Smooth muscle cell (in vitro differentiated cells): Measurements from ENCODE around the gene GALT. TPM values are rescaled to one million over a fixed set of nuclear protein-coding genes. Genes with fewer than 3 reads are reported as not detected.
A peak's percentile ranks its signal among the peaks of the same experiment; 100 is the strongest.

Experiments
- DNase-seq: peaks from one replicate; lab custom pipeline; 2025; ENCODE audit not compliant: unreplicated experiment; lab: John Stamatoyannopoulos, UW
- H2AFZ ChIP-seq: fragments of 200-600 bp; sonication (generic); 2 replicates; pipeline ENCODE4 v1.6.0; 2016; ENCODE audit warnings: antibody characterized with exemption, low read depth, mild to moderate bottlenecking
- H3F3A ChIP-seq: fragments of 200-600 bp; sonication (generic); 2 replicates; pipeline ENCODE4 v1.6.0; 2017; ENCODE audit warnings: antibody characterized with exemption, low read depth
- H3K27ac ChIP-seq: fragments of 200-600 bp; sonication (generic); 2 replicates; pipeline ENCODE4 v1.5.1; 2016; ENCODE audit warnings: low read depth, mild to moderate bottlenecking
- H3K27me3 ChIP-seq: fragments of 200-600 bp; sonication (generic); 2 replicates; pipeline ENCODE4 v1.6.1; 2016; ENCODE audit warnings: low read depth, mild to moderate bottlenecking
- H3K36me3 ChIP-seq: fragments of 200-600 bp; sonication (generic); 2 replicates; pipeline ENCODE4 v1.5.1; 2016; ENCODE audit warnings: low read depth
- H3K4me1 ChIP-seq: fragments of 200-600 bp; sonication (generic); 2 replicates; pipeline ENCODE4 v1.5.1; 2016; ENCODE audit warnings: low read depth
- H3K4me2 ChIP-seq: fragments of 200-600 bp; sonication (generic); 2 replicates; pipeline ENCODE4 v1.6.0; 2016; ENCODE audit warnings: mild to moderate bottlenecking
- H3K4me3 ChIP-seq: fragments of 200-600 bp; sonication (generic); 2 replicates; pipeline ENCODE4 v1.5.1; 2016; ENCODE audit warnings: mild to moderate bottlenecking
- H3K79me2 ChIP-seq: fragments of 200-600 bp; sonication (generic); 2 replicates; pipeline ENCODE4 v1.6.0; 2016; ENCODE audit warnings: low read depth, mild to moderate bottlenecking
- H3K9ac ChIP-seq: fragments of 200-600 bp; sonication (generic); 2 replicates; pipeline ENCODE4 v1.6.0; 2016; ENCODE audit warnings: low read depth
- H3K9me3 ChIP-seq: fragments of 200-600 bp; sonication (generic); replicated peaks from 2 replicates; pipeline ENCODE4 v1.5.1; 2016; ENCODE audit warnings: low read depth
- H4K20me1 ChIP-seq: fragments of 200-600 bp; sonication (generic); 2 replicates; pipeline ENCODE4 v1.6.0; 2016; ENCODE audit warnings: low read depth
- WGBS: methylation state at CpG from one replicate; pipeline ENCODE4 v1.1.7; 2016; ENCODE audit warnings: low lambda C conversion rate; 5-methylcytosine and 5-hydroxymethylcytosine counted together
- polyA plus RNA-seq: library from polyadenylated mRNA; unstranded; fragments of >200 nt; fragmentation: Nextera tagmentation; extraction: Ambion mirVana; gene quantifications from 2 replicates; pipeline ENCODE4 v1.2.1, GENCODE V29; 2016
- total RNA-seq: library from RNA; depleted of rRNA; stranded (reverse); fragments of >200 nt; gene quantifications from 2 replicates; pipeline ENCODE4 v1.2.3, GENCODE V29; 2014
- TF ChIP-seq, protein P1 (sequence below): fragments of 200-600 bp; sonication (generic); IDR thresholded peaks from 2 replicates; pipeline ENCODE4 v1.5.1; 2017; ENCODE audit warnings: borderline replicate concordance, mild to moderate bottlenecking, antibody characterized with exemption; ENCODE audit not compliant: insufficient read depth, poor library complexity, severe bottlenecking

GALT gene
- total and polyA plus RNA-seq, 2 experiments from 2014 or later, result 32.9 to 46.4 TPM

DNA sequence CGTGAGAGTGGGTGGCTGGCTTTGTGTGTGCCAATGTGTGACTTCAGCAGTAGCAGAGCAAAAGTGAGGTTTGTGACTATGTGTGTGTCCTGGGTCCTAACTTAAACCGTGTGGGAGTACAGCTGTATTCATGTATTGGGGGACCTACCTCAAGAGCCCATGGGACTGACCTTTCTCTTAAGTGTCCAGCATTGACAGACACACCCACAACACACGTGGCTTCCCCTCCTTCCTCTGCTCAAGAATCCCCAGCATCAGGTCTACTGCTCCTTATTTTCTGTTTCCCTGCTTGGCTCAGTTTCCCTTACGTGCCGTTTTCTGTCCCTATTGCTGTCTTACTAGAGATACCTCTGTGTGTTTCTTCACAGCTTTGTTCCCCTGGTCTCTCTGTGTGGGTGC is 6.1 kb downstream of the GALT start:
- H3K9ac ChIP-seq, result peak overlapping the region; percentile 76
- H3K27me3 ChIP-seq, result no peaks in the 10 kb centered on the region
- no peak for DNase-seq
- 50% methylated on average over 5 of the region's 5 CpGs for WGBS
- peaks cover 17% of the 10 kb centered on the region for H3F3A ChIP-seq
- peak overlapping the region; percentile 79 for H3K27ac ChIP-seq
- H3K36me3 ChIP-seq, result no peaks in the 10 kb centered on the region
- TF ChIP-seq, protein P1, sequence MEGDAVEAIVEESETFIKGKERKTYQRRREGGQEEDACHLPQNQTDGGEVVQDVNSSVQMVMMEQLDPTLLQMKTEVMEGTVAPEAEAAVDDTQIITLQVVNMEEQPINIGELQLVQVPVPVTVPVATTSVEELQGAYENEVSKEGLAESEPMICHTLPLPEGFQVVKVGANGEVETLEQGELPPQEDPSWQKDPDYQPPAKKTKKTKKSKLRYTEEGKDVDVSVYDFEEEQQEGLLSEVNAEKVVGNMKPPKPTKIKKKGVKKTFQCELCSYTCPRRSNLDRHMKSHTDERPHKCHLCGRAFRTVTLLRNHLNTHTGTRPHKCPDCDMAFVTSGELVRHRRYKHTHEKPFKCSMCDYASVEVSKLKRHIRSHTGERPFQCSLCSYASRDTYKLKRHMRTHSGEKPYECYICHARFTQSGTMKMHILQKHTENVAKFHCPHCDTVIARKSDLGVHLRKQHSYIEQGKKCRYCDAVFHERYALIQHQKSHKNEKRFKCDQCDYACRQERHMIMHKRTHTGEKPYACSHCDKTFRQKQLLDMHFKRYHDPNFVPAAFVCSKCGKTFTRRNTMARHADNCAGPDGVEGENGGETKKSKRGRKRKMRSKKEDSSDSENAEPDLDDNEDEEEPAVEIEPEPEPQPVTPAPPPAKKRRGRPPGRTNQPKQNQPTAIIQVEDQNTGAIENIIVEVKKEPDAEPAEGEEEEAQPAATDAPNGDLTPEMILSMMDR, result no peak
- H2AFZ ChIP-seq, result no peak overlapping the region
- peaks cover 16% of the 10 kb centered on the region for H3K79me2 ChIP-seq
- no peaks in the 10 kb centered on the region for H4K20me1 ChIP-seq
- no peaks in the 10 kb centered on the region for H3K9me3 ChIP-seq
- H3K4me2 ChIP-seq, result peak overlapping the region; percentile 86
- H3K4me3 ChIP-seq, result peak overlapping the region; percentile 48
- peaks cover 22% of the 10 kb centered on the region for H3K4me1 ChIP-seq

DNA sequence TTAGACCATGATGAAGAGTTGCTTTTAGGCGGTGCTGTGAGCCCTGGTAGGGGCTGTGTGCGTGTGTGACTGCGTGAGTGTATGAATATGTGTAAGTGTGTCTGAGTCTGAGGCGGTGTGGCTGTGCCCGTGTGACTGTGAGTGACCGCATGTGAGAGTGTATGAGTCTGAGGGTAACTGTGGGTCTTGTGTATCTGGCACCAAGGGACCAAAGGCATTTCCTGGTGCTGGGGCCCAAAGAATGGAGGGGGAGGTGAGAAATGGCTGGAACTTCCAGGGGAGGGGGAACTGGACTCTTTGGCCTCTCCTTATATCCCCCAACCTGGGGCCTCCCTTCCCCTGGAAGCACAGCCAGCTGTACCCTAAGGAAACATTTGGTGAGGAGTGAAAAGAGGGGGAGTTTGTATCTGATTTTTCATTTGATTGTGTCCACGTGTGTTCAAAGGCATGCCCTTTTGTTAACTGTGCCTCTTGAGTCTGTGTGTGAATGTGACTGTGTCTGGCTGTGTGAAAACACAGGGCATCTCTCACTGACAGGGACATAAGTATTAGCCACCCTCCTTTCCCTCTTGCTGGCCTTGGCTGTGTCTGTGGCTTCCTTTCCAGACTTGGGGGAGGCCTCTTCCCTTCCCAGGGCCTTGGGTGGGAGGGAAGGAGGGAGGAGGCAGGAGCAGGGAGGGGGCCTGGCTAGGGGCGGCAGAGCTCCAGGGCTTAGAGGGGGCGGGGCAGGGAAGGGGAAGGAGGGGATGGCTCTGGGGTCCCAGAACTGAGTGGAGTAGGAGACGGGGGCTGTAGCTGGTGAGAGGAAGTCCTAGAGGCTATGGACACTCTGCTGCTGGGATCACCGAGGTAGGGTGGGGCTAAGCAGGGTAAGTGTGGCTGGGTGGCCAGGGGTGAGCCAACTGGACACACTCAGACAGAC is 6.9 kb downstream of the GALT start:
- H3K79me2 ChIP-seq, result peaks cover 8% of the 10 kb centered on the region
- no peak for DNase-seq
- no peaks in the 10 kb centered on the region for H3K36me3 ChIP-seq
- H3F3A ChIP-seq, result peaks cover 17% of the 10 kb centered on the region
- peak overlapping the region; percentile 79 for H3K27ac ChIP-seq
- TF ChIP-seq, protein P1, result no peak
- H4K20me1 ChIP-seq, result no peaks in the 10 kb centered on the region
- H2AFZ ChIP-seq, result no peak overlapping the region
- peak overlapping the region; percentile 48 for H3K4me3 ChIP-seq
- no peaks in the 10 kb centered on the region for H3K27me3 ChIP-seq
- H3K9ac ChIP-seq, result peak overlapping the region; percentile 76
- WGBS, result 22% methylated on average over 9 of the region's 11 CpGs
- H3K4me1 ChIP-seq, result peaks cover 19% of the 10 kb centered on the region
- no peaks in the 10 kb centered on the region for H3K9me3 ChIP-seq
- peak overlapping the region; percentile 86 for H3K4me2 ChIP-seq

DNA sequence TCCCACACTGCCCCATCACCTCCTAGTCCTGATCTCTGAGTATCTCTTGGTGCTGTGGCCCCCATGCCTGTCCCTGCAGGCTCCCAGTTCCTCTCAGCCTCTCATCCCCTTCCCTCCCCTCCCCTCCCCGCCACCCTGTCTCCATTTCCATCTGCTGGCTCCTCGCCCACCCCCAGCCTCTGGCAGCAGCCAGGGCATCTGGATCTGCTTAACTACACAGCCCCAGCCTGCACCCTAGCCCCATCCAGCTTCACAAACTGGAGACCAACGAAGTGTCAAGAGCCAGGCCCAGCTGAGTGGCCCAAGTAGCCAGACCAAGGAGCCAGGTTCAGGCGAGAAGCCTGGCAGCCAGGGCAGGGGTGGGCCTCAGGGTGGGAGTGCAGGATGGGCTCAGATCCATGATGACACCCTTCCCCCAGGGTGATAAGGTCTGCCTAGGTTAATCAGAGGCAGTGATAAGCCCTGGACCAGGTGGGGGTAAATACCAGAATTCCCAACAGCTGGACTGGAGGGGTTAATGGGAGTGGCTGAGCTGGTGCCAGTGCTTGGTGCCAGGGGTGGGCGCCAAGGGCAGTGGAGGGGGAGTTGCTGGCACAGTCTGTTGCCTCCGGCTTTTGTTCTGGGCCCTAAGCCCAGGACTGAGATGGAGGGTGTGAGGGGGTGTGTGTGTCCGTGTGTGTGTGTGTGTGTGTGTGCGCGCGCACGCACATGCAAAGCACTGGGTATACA is 8.0 kb downstream of the GALT start:
- peaks cover 19% of the 10 kb centered on the region for H3K4me1 ChIP-seq
- no peaks in the 10 kb centered on the region for H3K9me3 ChIP-seq
- no peak for DNase-seq
- H3K27me3 ChIP-seq, result no peaks in the 10 kb centered on the region
- H3K36me3 ChIP-seq, result no peaks in the 10 kb centered on the region
- WGBS, result 80% methylated on average over 9 of the region's 11 CpGs
- H3K9ac ChIP-seq, result no peak overlapping the region
- no peak overlapping the region for H3K27ac ChIP-seq
- H3F3A ChIP-seq, result peaks cover 17% of the 10 kb centered on the region
- no peaks in the 10 kb centered on the region for H3K79me2 ChIP-seq
- H3K4me3 ChIP-seq, result peak overlapping the region; percentile 48
- H3K4me2 ChIP-seq, result peak overlapping the region; percentile 86
- no peaks in the 10 kb centered on the region for H4K20me1 ChIP-seq
- TF ChIP-seq, protein P1, result no peak
- no peak overlapping the region for H2AFZ ChIP-seq
